ENCODE data around the gene COL20A1. TPM values are rescaled to one million over a fixed set of nuclear protein-coding genes. Genes with fewer than 3 reads are reported as not detected.

Gene COL20A1
- total and polyA plus RNA-seq, 3 donors from 2014 or later: 14.4 to 17.2 (median 17.1) TPM

DNA sequence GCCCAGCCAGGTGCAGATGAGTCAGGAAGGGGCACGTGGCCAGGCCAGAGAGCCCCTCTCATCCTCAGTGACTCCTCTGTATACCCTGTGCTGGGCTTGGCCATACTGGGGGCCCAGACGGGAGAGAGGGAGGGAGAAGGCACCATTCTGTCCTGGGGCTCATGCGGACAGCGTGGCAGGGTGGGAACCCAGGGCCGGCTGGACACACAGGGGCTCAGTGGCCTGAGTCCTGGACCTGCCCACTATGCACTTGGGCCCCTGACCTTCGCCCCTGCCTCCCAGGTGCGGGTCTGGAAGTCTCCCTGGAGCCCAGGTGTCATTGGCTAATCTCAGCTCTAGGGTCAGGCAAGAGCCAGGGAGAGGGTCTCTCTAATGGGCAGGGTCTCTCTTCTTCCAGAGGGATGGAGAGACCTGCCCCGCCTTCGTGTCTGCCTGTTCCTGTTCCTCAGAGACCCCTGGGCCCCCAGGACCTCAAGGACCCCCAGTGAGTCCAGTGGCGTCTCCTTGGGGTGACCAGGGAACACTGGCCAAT lies 27.7 kb downstream of the COL20A1 start:
- H3K36me3 ChIP-seq (ENCODE audit: low read depth, missing control alignments): no peaks in the 10 kb centered on the region
- H3K4me1 ChIP-seq: peaks cover 3% of the 10 kb centered on the region
- TF ChIP-seq, protein P1, sequence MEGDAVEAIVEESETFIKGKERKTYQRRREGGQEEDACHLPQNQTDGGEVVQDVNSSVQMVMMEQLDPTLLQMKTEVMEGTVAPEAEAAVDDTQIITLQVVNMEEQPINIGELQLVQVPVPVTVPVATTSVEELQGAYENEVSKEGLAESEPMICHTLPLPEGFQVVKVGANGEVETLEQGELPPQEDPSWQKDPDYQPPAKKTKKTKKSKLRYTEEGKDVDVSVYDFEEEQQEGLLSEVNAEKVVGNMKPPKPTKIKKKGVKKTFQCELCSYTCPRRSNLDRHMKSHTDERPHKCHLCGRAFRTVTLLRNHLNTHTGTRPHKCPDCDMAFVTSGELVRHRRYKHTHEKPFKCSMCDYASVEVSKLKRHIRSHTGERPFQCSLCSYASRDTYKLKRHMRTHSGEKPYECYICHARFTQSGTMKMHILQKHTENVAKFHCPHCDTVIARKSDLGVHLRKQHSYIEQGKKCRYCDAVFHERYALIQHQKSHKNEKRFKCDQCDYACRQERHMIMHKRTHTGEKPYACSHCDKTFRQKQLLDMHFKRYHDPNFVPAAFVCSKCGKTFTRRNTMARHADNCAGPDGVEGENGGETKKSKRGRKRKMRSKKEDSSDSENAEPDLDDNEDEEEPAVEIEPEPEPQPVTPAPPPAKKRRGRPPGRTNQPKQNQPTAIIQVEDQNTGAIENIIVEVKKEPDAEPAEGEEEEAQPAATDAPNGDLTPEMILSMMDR (IDR thresholded peaks at IDR 0.05): no peak
- no peak for TF ChIP-seq POLR2A (IDR thresholded peaks at IDR 0.05)
- H3K4me3 ChIP-seq: no peak overlapping the region
- no peaks in the 10 kb centered on the region for H3K27me3 ChIP-seq
- no peak for DNase-seq
- H3K27ac ChIP-seq: no peak overlapping the region
- WGBS, 2 donors: 85 to 90% methylated on average over 4 to 10 of the region's 10 CpGs
- H3K9me3 ChIP-seq: no peaks in the 10 kb centered on the region
- intact Hi-C loops (cut with DNase I; ENCODE audit: low total_unique reads): no loop called here

DNA sequence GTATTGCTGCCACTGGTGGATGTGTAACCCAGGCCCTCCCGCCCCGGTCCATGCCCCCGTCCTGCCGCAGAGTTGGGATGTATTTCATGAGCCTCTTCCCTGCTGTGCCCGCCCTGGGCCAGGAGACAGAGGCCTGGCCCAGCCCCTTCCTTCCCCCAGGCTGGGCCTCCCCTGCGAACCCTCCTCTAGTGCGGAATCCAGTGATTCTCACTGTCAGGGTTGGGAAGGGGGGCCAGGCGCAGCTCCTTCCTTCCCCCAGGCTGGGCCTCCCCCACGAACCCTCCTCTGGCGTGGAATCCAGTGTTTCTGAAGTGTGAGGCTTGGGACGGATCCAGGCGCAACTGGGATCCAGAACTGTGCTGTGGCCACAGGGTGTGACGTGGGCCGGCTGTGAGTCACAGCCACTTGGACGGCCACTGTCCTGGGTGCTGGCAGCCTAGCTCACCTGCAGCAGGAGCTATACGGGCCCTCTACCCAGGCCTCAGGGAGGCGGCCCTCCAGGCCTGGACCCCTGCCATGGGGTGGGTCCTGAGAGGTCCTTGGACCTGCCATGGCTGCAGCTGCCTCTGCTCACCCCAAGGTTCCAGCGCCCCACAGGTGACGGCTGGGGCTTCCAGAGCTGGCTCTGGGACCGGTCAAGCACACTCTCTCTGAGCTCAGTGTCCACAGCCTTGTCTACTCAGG lies 28.3 kb downstream of the COL20A1 start:
- no peaks in the 10 kb centered on the region for H3K9me3 ChIP-seq
- no peak overlapping the region for H3K27ac ChIP-seq
- H3K4me1 ChIP-seq: no peaks in the 10 kb centered on the region
- intact Hi-C loops (cut with DNase I; ENCODE audit: low total_unique reads): no loop called here
- no peaks in the 10 kb centered on the region for H3K27me3 ChIP-seq
- H3K36me3 ChIP-seq (ENCODE audit: low read depth, missing control alignments): no peaks in the 10 kb centered on the region
- H3K4me3 ChIP-seq: no peak overlapping the region
- WGBS, 2 donors: 56 to 83% methylated on average over 10 to 19 of the region's 20 CpGs
- no peak for DNase-seq
- TF ChIP-seq POLR2A (IDR thresholded peaks at IDR 0.05): no peak
- TF ChIP-seq, protein P1 (IDR thresholded peaks at IDR 0.05): no peak

DNA sequence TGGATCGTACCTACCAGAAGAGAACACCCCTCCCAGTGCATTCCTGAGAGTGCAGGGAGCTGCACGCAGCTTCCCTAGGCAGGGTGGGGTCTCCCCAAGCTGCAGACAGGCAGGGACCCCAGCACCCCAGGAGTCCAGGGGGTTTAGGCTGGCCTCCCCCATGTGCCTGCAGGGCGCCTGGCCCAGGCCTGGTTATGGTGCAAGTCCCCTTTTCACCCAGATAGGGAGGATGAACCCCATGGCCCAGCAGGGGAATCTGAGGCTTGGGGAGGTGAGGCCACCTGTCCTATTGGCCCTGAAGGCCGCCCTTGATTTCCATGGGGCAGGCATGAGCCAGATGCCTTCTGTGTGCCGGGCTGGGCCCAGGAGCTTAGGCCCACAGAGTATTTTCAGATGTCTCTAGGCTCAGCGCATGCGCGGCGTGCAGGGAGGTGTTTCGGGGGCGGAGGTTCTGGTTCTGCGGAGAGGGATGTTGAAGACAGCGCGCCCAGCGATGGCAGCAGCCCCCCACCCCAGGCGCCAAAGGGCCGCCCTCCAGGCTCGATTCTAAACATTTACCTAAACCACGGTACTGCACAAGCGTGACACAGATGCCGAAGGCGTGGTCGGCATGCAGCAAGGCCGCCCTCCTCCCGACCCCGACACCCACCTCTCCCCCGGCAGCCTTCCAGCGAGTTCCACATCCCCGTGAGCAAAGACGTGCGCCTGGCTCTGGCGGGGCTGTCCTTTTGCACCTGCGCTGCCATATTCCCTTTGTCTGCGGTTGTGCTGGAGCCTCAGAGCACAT lies 29.4 kb downstream of the COL20A1 start:
- Histone ChIP-seq H3K36me3 (ENCODE audit: low read depth, missing control alignments) (no peaks in the 10 kb centered on the region), H3K27ac (no peak overlapping the region), H3K27me3 (no peaks in the 10 kb centered on the region), H3K4me1 (no peaks in the 10 kb centered on the region), H3K9me3 (no peaks in the 10 kb centered on the region), H3K4me3 (peak overlapping the region in 1 of 2 donors; percentile 26)
- no peak for DNase-seq
- intact Hi-C loops (cut with DNase I; ENCODE audit: low total_unique reads): no loop called here
- WGBS, 2 donors: 26 to 80% methylated on average over 13 to 34 of the region's 34 CpGs
- TF ChIP-seq POLR2A (IDR thresholded peaks at IDR 0.05): no peak
- TF ChIP-seq, protein P1 (IDR thresholded peaks at IDR 0.05): no peak

DNA sequence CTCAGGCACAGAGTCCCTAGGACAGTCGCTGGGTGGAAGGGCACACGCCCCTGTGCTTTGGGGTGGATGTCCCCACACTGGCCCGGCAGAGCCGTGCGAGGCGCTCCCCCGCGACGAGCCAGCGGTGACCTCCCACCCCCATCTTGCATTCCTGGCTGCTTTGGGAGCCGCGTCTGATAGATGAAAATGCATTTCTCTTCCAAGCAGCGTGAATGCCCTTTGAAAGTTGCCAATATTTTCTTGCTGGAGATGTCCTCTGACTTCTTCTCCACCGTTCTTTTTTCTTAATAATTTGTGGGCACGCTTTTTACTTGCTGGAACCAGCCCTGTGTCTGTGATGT lies 29.9 kb downstream of the COL20A1 start:
- no peaks in the 10 kb centered on the region for H3K27me3 ChIP-seq
- no peak for DNase-seq
- peak overlapping the region in 1 of 2 donors; percentile 26 for H3K4me3 ChIP-seq
- no peak overlapping the region for H3K27ac ChIP-seq
- 25 to 36% methylated on average over 14 to 15 of the region's 15 CpGs for WGBS, 2 donors
- no peaks in the 10 kb centered on the region for H3K4me1 ChIP-seq
- TF ChIP-seq, protein P1 (IDR thresholded peaks at IDR 0.05): no peak
- H3K36me3 ChIP-seq (ENCODE audit: low read depth, missing control alignments): no peaks in the 10 kb centered on the region
- intact Hi-C loops (cut with DNase I; ENCODE audit: low total_unique reads): no loop called here
- H3K9me3 ChIP-seq: no peaks in the 10 kb centered on the region

Measured in testis (tissue), 3 donors.